GM19035 (cell line): ENCODE measurements around the gene ATP6V0B.

Source experiments
- ATAC-seq: cut with Tn5 transposase; IDR thresholded peaks from one replicate; pipeline ENCODE4 v1.9.1; 2021; ENCODE audit not compliant: unreplicated experiment

ATP6V0B gene

GRCh38 chr1:43974443-43975248, at the start of gene ATP6V0B:
Gene ATP6V0B (plus strand): TSS chr1:43974960. CDS start chr1:43975041, 81 bp downstream.
- ATAC-seq = peak; percentile 71

- no peak for ATAC-seq
These were observed 48.9 kb upstream of the ATP6V0B start for GRCh38 chr1:43925846-43926245.

- no peak for ATAC-seq
These were observed 44.4 kb upstream of the ATP6V0B start for GRCh38 chr1:43930168-43930948.

DNA sequence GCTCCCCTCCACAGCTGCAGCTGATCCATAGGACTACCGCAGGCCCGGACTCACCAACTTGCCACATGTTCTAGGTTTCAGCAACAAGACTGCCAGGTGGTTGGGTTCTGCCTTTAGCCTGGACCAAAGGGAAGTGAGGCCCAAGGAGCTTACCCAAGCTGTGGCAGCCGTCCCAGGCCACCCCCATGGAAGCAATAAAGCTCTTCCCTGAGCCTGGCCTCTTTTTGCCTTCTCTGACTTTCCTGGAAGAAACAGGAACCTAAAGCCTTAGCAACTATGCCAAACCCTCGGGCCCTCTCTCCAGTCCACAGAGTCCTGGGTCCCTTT, 43.8 kb upstream of the ATP6V0B start:
- ATAC-seq = no peak

DNA sequence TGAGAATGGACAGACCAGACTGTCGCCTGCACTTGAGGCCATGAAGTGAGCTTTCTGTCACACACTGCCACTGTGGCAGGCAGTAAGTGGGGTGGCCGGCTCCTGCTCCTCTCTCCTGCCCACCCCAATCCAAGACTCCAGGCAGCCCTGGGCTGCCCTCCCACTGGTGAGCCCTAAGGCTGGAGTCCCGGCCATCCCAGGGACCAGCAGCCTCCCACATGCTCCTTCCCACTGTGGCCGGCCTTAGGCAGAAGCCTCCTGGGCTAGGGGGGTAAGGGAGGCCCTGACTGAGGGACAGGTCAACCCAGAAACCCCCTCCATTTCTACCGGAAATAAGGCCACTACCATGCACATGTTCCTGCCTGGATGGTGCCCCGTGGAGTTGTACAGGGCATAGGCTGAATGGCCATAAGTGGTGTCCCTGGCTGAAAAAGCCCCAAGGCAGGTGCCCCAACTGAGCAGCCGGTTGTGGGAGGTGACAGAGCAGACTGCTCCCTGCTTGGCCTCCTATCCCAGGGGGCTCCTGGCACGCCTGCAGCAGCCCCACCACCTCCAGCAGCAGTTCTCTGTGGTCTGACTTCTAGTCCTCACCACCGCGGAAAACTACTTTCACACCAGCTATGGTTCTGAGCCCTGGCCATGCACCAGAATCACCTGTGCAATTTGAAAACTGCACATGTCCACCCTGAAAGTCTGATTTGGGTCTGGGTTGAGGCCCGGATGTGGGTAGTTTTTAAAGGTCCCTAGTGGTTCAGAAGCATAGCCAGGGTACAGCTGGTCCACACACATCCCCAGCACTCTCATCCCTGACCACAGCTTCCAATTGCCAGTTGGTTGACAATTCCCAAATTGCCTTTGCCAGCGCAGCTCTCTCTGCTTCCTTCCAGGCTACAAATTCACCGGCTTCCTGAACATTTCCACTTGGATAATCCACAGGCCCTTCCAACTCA, 42.8 kb upstream of the ATP6V0B start:
- ATAC-seq = no peak

DNA sequence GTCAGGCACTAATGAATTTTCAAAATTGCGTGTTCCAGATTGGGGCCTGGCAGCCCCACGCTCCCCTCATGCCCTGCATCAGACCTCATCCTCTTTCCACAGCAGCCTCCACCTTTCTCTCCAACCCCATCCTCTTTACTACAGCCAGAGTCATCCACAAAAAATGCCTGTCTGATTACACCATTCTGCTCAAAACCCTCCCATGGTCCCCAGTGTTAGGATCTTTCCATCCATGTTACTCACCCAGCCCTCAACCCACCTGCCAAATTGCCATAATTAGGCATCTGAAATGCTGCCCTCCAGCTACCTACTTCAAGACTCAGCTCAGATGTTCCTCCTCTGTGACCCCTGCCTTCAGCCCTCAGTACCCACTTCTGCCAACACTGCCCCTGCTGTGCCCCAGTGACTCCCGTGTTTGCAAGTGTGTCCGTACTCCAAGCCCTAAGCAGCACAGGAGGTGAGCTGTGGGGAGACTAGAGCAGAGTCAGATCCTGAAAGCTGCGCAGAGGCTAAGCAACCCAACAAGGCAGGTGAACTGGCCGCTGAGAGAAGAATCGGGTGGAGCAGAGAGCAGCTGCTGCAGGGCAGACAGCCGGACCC, 41.9 kb upstream of the ATP6V0B start:
- no peak for ATAC-seq

DNA sequence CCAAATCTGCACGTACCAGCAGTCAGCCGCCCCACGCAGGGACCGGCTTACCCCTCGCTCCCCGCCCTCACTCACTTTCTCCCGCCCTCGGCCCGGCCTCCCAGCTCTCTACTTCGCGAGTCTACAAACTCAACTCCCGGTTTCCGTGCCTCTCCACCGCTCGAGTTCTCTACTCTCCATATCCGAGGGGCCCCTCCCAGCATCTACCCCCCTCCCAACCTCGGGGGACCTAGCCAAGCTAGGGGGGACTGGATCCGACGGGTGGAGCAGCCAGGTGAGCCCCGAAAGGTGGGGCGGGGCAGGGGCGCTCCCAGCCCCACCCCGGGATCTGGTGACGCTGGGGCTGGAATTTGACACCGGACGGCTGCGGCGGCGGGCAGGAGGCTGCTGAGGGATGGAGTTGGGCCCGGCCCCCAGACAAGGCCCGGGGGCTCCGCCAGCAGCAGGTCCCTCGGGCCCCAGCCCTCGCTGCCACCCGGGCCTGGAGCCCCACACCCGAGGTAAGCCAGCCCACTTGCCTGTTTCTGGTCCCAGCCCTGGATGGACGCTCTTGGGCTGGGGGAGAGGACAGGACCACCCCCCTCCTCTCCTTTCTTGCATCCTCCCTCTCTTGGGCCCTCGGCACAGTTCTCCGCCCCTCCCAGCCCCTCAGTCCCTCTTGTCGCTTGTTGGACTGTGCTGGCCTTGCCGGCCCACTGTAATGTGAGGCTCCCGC, 41.2 kb upstream of the ATP6V0B start, which contains the start of gene ARTN:
Gene ARTN (plus strand): TSS at position 416 of the 715 bp plus-strand sequence. CDS start 1,856 bp downstream, outside the sequence.
- no peak for ATAC-seq

DNA sequence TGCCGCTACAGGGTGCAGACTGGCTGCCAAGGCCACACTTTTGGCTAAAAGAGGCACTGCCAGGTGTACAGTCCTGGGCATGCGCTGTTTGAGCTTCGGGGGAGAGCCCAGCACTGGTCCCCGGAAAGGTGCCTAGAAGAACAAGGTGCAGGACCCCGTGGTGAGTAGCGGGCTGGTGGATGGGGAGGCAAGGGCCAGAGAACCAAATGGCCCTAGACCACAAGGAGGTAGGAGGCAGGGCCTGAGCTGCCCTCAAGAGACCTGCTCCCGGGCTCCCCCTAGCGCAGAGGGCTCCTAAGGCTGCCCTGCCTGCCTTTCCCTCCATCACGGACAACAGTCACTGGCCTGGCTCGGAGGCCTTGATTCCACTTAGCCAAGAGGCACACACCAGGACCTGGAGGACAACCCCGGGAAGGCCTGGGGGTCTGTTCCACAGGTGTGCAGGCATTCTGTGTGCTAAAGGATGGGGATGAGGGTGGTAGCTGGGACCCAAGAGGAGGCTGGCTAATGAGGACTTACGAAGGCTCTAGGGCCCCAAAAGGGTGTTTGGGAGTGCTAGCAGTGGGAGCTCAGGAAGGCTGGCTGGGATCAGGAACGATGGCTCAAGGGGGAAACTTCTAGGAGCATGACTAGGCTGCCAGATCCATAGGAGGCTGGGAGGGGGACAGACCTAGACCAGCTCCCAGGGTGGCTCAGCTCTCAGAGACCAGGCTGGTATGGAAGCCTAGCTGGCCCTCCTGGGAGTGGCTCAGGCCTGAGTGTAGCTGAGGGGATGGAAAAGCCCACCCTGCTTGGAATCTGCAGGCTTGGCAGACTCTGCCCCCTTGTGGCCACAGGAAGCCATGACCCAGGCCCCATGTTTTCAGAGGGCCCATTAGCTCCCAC, 40.4 kb upstream of the ATP6V0B start:
- ATAC-seq = no peak

- no peak for ATAC-seq
These were observed 39.8 kb upstream of the ATP6V0B start for GRCh38 chr1:43934986-43935324.

GRCh38 chr1:43935711-43936427, 38.9 kb upstream of the ATP6V0B start:
- ATAC-seq = no peak

DNA sequence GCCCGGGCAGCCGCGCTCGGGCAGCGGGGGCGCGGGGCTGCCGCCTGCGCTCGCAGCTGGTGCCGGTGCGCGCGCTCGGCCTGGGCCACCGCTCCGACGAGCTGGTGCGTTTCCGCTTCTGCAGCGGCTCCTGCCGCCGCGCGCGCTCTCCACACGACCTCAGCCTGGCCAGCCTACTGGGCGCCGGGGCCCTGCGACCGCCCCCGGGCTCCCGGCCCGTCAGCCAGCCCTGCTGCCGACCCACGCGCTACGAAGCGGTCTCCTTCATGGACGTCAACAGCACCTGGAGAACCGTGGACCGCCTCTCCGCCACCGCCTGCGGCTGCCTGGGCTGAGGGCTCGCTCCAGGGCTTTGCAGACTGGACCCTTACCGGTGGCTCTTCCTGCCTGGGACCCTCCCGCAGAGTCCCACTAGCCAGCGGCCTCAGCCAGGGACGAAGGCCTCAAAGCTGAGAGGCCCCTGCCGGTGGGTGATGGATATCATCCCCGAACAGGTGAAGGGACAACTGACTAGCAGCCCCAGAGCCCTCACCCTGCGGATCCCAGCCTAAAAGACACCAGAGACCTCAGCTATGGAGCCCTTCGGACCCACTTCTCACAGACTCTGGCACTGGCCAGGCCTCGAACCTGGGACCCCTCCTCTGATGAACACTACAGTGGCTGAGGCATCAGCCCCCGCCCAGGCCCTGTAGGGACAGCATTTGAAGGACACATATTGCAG, 38.2 kb upstream of the ATP6V0B start:
- ATAC-seq = no peak

GRCh38 chr1:43937179-43937865, 37.4 kb upstream of the ATP6V0B start:
- ATAC-seq = no peak

- no peak for ATAC-seq
These were observed 36.4 kb upstream of the ATP6V0B start for GRCh38 chr1:43938383-43938782.

DNA sequence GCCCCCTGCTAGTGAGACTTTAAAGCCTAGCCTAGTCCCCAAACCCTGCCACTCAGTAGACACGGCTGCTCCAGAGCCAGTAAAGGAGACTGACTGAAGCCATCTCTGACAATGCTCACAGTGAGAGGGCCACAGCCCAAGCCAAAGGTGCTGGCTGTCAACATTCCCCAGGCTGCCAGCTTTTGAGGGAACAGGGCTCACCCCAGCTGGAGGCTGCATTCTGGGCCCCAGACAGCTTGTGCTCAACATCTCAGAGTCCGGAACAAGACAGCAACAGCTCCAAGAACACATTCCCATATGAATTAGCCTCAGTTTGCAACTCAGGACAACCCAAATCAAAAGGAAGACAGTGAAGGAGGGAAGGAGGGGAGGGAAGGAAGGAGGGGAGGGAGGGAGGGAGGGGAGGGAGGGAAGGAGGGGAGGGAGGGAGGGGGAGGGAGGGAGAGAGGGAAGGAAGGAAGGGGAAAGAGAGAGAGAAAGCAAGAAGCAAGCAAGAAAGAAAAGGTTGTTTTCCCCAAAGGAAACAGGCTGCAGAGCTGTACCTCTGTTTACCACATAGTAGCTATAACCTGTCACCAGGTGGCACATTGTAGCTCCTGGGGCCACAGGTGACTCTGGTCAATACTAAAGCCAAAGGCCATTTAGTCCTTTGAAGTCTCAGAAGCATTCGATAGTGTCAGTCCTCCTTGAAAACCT, 35.7 kb upstream of the ATP6V0B start:
- no peak for ATAC-seq

DNA sequence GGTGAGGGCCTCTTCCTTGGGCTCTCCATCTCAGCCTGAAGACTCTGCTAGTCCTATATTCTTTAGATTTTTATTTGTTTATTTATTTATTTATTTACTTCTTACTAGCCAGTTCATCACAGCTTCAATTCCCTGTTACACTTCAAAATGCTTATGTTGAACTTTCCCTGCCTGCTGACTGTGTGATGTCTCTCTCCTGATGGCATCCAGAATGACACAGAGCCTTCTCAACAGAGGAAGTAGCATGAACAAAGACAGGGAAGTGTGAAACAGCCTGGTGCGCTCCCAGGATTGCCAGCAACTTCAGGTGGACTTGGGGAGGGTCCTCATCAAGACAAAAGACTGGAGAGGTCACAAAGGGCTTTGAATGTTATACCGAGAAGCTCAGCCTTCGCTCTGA, 32.3 kb upstream of the ATP6V0B start:
- ATAC-seq = no peak

DNA sequence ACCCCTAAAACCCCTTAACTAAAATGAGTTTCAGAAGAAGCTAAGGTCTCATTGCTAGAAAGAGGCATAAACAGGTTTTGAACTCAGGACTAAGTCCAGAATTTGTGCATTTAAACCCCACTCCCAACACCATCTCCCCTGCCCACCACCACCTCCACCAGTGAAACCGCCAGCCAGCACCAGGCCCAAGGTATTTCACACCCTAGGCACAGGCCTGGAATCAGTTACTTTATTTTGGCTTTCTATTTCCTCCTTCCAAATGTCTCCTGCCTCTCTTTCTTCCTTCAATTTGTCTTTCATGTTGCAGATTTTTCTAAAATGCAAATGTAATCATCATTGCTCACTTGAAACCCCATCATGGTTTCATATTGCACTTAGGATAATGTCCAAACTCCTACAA, 29.9 kb upstream of the ATP6V0B start:
- ATAC-seq = no peak
